Fibroblast of the aortic adventitia (primary cell): ENCODE data around the gene CLRN3. TPM values are rescaled to one million over a fixed set of nuclear protein-coding genes. Genes with fewer than 3 reads are reported as not detected.

Experiments used
- DNase-seq: peaks from one replicate; pipeline ENCODE4 v3.0.0-alpha.2; 2010; ENCODE audit warnings: low read depth
- H3K4me3 ChIP-seq: 2 replicates; pipeline ENCODE4 v1.5.1; 2011; ENCODE audit warnings: low read depth, mild to moderate bottlenecking, control low read depth, low read length, moderate library complexity
- CTCF ChIP-seq: IDR thresholded peaks from 2 replicates; pipeline ENCODE4 v1.5.1; 2011; ENCODE audit warnings: mild to moderate bottlenecking, low read length, control low read depth, inconsistent platforms; ENCODE audit not compliant: insufficient read depth
- total RNA-seq: library from RNA; depleted of rRNA; stranded (reverse); fragments of >200 nt; gene quantifications from 2 replicates; pipeline ENCODE4 v1.2.3, GENCODE V29; 2012; ENCODE audit warnings: low replicate concordance

Gene CLRN3
- total RNA-seq, result not detected in 2 replicates

DNA sequence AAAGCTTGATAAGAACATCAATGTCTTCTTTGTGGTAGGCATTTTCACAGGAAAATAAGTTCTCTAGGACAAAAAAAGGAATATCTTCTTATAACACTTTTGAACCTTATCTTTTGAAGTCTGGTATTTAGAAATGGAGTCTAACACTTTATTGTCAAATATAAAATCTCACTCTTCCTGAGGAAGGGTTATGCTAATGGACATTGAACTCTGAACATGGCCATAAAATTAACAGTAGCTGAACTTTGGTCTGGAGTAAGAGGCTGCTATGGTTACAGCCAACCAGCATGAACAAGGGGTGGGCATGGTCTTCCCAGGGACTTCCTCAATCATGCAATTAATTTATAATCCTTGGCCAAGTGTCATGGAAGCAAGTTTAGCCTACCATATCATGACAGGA, at the start of gene CLRN3:
TSS of gene CLRN3 (minus strand) at position 199 of the 400 bp plus-strand sequence. CDS start at position 42, 157 bp downstream.
- no peak within 1 kb of the TSS for H3K4me3 ChIP-seq
- DNase-seq, result no peak
- TF ChIP-seq CTCF, result no peak

- DNase-seq, result no peak
- TF ChIP-seq CTCF, result no peak
- no peak overlapping the region for H3K4me3 ChIP-seq
Measured at GRCh38 chr10:127940866-127941640, 48.3 kb upstream of the CLRN3 start.

DNA sequence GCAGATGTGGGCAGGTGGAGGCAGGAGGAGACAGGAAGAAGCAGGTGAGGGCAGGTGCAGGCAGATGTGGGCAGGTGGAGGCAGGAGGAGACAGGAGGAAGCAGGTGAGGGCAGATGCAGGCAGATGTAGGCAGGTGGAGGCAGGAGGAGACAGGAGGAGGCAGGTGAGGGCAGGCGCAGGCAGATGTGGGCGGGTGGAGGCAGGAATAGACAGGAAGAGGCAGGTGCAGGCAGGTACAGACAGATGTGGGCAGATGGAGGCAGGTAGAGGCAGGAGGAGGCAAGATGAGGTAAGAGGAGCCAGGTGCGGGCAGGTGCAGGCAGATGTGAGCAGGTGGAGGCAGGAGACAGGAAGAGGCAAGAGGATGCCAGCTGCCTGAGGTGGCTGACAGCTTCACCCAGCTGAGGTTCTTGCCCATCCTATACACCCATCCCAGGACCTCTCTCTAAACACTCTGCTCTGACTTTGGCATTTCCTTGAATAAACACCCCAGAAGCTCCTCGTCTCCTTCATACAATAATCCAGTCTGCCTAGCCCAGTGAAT, 47.1 kb upstream of the CLRN3 start:
- no peak for TF ChIP-seq CTCF
- no peak for DNase-seq
- no peak overlapping the region for H3K4me3 ChIP-seq

DNA sequence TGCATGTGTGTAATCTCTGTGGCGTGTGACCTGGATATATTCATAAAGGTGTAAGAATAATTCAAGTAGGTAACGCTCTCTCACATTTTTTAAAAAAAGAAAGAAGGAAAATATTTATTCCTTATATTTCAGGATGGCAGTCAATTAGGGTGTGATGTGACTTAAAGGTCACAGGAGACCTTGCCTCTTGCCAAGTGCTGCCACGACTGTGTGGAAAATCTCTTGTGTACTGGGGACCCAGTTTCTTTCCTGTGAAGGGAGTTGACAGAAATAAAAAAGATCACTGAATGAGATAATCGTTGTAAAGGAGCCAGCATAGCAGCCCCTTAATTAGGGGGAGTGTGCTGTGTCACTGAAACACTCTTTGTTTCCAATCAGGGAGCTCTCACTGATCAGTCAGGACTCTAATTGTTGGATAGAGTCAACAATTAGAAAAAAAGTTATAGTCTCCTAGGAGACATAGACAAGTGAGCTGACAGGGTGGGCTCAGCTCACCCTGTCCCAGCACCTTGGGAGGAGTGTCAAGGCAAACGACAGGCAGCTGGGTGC, 45.2 kb upstream of the CLRN3 start:
- no peak for TF ChIP-seq CTCF
- H3K4me3 ChIP-seq, result no peak overlapping the region
- DNase-seq, result no peak

DNA sequence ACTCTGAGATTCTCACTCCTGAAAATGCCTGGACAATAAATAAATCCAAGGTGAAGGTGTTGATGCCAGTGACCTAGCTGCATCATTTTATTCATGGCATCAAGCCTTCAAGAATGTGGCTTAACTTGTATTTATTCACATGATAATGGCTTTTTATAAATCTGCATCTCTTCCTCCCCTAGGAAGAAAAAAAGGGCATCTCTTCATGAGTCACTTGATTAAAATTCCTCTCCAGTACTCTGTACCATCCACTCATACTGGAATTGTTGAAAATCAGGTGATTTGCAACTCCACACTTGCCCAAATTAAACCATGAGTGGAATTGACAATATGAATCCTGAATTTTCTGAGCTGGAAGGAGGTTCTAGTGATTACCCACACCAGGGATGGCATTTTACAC, 44.3 kb upstream of the CLRN3 start:
- no peak overlapping the region for H3K4me3 ChIP-seq
- no peak for TF ChIP-seq CTCF
- DNase-seq, result no peak

DNA sequence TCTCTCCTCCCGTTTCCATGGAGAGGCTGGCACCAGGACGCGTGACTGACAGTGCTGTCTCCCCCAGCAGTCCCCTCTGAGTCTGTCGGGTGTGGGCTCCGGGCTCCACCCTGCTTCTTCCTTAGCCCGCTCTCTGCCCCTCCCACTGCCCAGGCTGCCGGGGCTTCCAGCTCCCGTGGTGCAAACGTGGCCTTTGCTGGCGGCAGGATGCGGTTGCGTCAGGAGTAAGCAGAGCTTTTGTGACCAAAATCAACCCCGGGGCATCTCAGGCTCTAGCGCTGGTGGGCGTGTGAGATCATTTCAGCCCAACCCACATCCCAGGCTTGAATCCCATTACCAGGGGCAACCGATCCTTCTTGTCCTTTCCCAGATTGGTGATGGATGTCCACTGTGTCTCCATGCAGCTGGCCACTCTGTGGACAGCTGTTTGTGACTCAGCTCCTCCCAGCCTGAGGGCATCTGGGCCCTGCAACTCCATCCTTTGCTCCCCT, 42.4 kb upstream of the CLRN3 start:
- TF ChIP-seq CTCF, result no peak
- no peak for DNase-seq
- H3K4me3 ChIP-seq, result no peak overlapping the region
